ENCODE results near the gene PLLP.

The PLLP gene

DNA sequence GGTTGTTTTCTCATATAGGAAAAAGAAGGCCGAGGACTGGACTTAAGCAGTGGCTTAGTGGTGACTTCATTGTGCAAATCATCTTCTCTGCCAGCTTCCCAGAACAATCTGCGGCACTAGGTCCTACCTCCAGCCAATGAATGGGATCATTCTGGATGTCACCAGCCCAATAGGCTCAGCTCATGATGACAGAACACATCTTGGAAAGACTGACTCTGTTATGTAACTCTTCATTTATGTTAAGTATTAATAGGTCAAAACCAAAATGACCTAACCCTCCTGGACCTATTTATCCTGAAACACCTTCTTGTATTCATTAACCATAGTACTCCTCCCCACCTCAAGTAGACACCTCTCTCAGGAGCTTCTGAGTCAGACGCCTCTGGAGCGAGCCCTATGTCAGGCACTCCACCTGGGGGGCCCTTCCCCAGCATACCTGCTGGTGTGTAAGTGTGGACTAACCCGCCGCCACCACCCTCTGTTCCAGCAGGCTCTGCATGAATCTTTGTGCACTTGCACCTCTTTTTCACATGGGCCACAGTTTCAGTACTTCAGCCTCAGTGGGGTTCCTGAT lies 32.2 kb downstream of the PLLP start:
- DNase-seq: no peak

DNA sequence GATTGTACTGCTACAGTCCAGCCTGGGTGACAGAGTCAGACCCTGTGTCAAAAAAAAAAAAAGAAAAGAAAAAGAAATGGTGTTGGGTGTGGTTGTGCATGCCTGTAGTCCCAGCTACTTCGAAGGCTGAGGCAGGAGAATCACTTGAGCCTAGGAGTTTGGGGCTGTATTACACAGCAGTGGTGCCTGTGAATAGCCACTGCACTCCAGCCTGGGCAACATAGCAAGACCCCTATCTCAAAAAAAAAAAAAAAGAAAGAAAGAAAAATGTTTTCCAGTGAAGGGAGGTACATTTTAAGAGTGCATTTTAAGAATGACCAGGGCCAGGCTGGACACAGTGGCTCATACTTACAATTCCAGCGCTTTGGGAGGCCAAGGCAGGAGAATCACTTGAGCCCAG lies 33.1 kb downstream of the PLLP start:
- no peak for DNase-seq

- DNase-seq: no peak
Observed at GRCh38 chr16:57245472-57246113, 38.9 kb downstream of the PLLP start.

- DNase-seq: peak; percentile 92 to 93
Observed at GRCh38 chr16:57244767-57245471, 39.6 kb downstream of the PLLP start, which contains the start of gene ARL2BP. Gene ARL2BP, plus strand, starts transcription at chr16:57245259. Its CDS starts 109 bp downstream, at chr16:57245368.

DNA sequence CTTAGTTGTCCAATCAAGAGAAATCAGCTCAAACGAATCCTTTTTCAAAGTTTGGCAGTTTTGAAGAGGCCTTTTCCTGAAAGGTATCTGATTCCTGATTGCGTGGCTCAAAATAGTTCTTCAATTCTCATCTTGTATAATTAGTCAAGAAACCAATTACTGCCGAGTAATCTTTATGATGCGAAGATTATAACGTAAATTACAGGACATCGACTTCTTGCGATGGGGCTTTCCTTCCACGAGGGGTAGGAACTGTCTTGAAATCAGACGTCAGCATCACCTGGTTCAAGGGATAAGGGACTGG lies 40.1 kb downstream of the PLLP start:
- DNase-seq: no peak

DNA sequence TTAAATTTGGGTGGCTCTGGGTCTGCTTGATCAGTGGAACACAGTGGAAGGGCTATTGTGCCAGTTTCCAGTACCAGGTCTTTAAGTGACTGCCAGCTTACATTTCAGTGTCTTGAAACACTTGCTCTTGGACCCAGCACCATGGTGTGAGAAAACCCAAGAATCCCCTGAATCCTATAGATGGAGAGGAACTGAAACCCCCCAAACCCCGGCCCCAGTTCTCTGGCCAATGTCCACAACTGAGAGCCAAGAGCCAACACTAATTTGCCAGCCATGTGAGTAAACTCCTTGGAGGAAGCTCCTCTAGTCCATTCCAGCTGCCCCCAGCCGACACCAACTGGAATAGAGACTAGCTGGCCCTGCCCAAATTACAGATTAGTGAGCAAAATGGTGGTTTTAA lies 41.8 kb downstream of the PLLP start:
- no peak for DNase-seq

DNA sequence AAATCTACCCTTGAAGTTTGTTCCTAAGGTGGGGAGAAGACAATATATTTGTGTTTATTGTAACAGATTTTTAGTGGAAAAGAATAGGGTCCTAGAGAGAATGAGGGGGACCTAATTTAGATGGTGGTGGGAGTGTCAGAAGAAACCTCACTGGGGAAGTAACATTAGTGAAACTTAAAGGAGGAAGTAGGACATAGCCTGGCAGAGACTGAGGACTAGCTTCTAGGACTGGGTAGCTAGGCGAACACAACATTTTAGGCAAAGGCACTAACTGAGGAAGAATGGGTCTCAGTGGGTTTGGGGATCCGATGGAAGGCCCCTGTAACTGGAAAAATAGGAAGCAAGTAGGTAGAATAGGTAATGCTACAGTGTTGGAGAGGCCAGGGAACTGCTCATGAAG lies 43.6 kb downstream of the PLLP start:
- DNase-seq: peak; percentile 35 to 42

DNA sequence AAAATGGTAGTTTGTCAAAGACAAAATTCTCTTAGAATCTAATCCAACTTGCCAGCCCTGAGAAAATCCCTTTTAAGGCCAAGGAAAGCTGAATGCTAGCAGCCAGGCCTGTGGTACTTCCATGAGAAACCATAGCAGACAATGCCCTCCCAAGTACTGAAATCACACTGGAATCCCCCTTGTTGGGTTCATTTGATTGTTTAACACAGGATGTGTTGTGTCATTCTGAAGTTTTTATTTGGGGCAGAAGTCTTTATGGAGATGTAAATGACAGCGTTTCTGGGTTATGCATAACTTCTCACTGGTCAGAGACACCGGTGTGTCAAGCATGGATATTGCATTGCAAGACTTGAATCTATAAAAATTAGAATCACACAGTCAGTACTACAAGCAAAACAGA lies 45.4 kb downstream of the PLLP start:
- no peak for DNase-seq

DNA sequence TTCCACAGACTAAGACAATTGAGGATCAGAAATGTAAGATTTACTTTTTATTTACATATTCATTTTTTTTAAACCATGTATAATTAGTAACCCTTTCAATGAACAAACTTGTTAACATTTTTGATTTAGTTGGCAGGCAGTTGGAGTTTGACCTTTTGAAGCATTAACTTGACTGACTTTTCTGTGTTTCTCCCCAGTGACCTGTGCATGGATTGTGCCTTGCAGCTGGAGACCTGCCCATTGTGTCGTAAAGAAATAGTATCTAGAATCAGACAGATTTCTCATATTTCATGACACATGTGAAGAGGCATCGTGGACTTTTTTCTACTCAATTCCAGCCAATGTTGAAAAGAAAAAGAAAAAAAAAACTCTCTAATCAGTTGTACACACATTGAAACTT lies 45.8 kb downstream of the PLLP start:
- no peak for DNase-seq

DNA sequence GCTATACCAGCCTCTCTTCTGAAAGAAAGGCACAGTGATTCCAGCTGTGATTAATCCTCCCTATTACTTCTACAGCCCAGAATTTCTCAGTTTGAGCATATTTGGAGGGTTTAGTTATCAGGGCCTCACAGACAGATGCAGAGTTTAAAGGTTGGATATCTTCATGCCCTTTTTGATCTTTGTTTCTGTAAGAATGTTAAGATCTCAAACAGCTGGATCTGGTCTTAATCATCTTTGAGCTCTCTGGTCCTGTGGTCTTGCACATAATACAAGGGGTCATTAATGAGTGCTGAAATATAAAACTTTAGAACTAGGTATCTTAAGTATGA lies 48.5 kb downstream of the PLLP start:
- no peak for DNase-seq

GRCh38 chr16:57235128-57236021 lies 49.1 kb downstream of the PLLP start:
- no peak for DNase-seq

- no peak for DNase-seq
Observed at GRCh38 chr16:57234707-57235092, 49.8 kb downstream of the PLLP start.

- DNase-seq: no peak
Observed at GRCh38 chr16:57233944-57234706, 50.3 kb downstream of the PLLP start.

DNA sequence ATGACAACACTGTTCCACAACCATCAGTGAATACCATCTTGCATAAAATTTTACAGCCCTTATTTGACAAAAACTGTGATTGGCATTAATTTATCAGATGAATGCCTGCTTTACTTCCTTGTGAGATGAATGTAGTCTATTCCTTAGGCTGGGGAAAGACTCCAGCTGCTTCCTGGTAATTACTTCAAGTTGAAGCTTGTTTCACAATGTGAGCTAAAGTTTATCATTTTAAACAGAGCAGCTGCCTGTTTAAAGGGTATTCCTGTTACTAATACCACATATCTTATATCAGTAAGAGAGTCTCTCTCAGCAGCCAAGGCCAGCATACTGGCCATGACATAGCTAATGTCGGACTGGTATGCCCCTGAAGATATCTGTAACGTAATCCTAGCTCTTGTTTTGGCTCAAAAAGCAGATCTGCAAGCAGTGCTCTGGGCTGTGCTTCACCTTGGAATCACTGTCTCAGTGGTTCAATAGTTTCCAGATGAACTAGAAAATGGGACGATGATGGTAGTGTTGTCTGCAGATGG lies 52.6 kb downstream of the PLLP start:
- DNase-seq: no peak

GRCh38 chr16:57229079-57229478 lies 55.4 kb downstream of the PLLP start:
- DNase-seq: no peak

DNA sequence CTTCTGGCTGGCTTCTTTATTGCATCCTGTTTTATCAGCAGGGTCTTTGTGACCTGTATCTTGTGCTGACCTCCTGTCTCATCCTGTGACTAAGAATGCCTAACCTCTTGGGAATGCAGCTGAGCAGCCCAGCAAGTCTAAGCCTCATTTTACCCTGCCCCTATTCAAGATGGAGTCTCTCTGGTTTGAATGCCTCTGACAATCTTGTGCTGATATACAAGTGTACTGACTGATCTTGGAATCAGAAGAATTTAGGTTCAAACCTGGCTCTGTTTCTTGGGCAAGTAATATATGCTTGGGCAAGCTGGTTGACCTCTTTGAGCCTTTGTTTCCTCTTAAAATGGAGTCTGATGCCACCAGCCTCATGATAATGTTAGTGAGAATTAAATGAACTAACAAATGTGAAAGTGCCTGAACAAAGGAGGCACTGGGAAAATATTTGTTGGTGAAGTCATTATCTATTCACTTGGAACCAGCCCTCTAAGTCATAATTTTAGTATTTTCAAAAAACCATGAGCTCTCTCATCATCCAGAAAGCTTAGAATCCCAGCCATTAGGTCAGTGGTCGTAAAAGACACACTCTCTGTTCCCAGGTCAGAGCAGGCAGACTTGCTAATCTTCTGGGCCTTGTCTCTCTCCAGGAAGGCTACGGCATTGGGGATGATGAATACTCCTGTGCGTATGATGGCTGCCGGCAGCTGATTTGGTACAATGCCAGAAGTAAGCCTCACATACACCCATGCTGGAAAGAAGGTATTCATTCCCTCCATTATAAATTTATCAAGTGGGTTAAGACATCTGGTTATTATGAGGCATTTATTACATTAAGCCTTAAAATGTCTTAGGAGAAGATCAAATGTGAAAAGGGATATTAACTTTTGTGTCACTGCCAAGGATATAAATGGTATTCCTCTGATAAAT lies 57.5 kb downstream of the PLLP start:
- no peak for DNase-seq

DNA sequence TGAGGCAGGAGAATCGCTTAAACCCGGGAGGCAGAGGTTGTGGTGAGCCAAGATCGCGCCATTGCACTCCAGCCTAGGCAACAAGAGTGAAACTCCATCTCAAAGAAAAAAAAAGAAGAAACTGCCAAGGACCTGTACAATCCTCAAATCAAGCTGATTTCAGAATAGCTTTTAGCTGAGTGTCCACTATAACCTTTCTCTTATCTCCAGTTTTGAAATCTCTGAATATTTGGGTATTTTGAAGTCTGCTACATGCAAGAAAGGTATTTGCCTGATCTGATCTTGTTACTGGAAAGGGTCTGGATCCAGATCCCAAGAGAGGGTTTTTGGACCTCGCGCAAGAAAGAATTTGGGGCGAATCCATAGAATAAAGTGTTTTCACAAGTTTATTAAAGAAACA lies 58.5 kb downstream of the PLLP start:
- DNase-seq: no peak

DNA sequence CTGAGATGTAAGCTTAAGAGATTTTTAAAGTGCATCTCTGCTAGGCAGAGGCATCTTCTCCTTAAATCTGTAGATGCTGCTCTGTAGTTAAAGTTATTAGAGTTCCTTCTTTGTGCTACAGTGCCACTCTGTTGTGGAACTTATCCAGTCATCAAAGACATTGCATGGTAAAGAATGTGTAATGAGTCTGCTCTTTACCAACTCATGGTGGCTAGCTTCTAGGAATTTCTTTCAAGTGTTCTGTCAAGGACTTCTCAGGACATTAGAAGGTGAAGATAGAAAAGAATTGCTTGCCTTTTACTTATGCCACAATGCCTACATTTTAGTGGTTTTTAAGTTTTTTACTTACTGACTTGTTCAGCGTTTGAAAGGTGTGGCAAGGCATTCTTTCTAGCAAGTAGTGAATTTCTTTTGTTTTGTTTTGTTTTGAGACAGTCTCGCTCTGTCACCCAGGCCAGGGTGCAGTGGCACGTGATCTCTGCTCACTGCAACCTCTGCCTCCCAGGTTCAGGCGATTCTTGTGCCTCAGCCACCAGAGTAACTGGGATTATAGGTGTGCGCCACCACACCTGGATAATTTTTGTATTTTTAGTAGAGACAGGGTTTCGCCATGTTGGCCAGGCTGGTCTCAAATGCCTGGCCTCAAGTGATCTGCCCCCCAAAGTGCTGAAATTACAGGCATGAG lies 59.7 kb downstream of the PLLP start:
- DNase-seq: no peak

DNA sequence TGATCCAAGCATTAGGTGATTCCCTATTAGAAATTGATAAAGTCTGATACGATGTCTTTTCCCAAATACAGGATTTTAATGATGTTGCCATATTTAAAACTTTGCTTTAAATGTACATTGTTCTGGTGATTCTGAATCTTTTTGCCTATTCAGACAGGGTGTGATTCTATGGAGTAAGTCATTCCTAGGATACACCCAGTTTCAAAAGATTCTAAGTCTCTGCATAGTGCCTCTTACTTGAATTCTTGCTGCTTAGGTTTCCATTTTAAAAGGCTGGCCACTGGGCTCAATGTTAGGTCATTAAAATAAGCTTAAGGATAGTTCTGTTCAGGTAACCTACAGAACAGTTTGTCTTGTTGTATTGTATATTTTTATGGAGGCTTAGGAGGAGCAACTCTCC lies 61.4 kb downstream of the PLLP start:
- DNase-seq: no peak

GRCh38 chr16:57216968-57217367 lies 67.5 kb downstream of the PLLP start:
- DNase-seq: no peak

GRCh38 chr16:57213462-57213861 lies 71.0 kb downstream of the PLLP start:
- DNase-seq: no peak
